CD4-positive, alpha-beta T cell treated with Interferon alpha-2 for 1 hour (primary cell): ENCODE data around the gene HOXA5.

Experiments
- DNase-seq, 2 donors: peaks; one replicate each; pipeline ENCODE4 v3.0.0-alpha.2; 2020 to 2022

The HOXA5 gene

GRCh38 chr7:27182285-27182841, 38.9 kb upstream of the HOXA5 start:
- no peak for DNase-seq

DNA sequence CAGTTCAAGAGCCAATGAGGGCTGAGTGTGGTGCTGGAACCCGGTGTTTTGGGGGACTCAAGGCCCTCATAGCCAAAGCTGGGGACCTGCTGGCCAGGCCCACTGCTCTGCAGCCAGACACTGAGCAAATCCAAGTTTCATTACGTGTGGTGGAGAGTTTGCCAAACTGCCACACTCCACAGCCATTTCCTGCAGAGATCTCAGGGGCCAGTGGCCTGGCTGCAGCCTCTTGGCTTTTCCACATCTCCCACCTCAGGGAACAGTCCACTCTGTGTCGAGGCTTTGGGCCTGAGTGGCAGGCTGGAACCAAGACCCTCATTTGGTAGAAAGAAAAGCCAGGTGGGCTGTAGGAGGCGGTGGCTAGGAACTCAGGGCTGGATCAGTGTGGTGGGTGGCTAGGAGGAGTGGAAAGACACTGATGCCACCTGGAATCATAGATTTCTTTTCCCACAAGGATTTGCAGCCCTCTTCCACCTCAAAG, 38.4 kb upstream of the HOXA5 start:
- DNase-seq = no peak

GRCh38 chr7:27180431-27181420, 37.2 kb upstream of the HOXA5 start:
- no peak for DNase-seq

DNA sequence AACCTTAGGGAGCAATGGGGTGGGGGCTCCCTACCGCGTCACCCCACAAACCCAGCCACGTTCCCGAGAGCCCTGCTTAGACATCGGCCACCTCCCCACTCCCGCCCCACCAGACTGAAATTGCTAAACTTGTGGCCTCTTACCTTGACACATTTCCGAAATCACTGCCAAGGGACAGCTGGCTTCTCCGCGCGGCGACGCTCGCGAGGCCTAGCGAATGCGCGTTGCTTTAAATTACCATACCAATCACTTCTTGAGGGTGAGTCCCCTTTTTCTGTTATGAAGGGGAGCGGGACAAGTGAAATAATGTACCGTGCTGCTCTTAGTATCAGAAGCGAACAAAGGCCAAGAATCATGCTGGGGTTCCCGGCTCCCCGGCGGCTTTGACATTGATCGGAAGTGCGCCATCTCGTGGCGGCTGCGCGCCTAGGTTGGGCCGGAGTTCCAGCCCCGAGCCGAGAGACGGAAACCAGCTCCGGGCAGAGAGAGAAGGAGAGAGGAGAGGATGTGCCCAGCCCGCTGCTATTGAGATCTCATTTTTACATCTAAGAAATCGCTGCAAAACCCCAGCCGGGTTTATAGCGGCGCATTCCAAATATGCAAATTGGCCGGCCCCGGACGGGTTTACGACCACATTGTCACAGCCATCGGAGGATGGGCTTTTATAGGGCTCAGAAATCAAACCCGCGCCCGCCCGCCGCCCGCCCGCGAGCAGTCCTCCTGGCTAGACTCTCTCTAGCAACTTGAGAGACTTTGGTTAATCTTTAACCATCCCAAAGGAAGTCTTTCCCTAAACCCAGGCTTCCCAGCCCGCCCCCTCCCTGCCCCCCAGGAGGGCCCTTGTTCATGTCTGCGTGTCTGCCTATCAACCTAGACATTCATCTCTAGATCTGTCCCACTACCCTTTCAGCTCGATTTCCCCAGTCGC, 36.3 kb upstream of the HOXA5 start:
- peak; percentile 52 to 65 for DNase-seq

GRCh38 chr7:27179030-27179429, 35.5 kb upstream of the HOXA5 start:
- DNase-seq = no peak

GRCh38 chr7:27178366-27178765, 34.9 kb upstream of the HOXA5 start:
- no peak for DNase-seq

GRCh38 chr7:27177795-27178320, 34.4 kb upstream of the HOXA5 start:
- no peak for DNase-seq

- DNase-seq = no peak
Measured at GRCh38 chr7:27176962-27177794, 33.7 kb upstream of the HOXA5 start.

DNA sequence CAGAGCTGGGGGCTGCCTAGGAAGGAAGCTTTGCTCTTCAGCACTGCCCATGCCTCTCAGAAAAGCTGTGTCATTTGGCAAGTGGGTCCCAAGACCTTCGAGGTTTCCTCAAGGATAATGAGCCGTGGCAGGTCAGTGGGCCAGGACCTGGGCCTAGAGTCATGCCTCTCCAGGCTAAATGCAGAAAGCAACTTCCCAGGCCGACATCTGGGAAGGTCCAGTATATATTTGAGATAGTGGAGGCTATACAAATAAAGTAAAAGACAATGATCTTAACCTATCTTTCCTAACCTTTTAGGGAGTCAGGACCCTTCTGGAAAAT, 33.0 kb upstream of the HOXA5 start:
- no peak for DNase-seq

- no peak for DNase-seq
Measured at GRCh38 chr7:27175626-27176523, 32.4 kb upstream of the HOXA5 start.

DNA sequence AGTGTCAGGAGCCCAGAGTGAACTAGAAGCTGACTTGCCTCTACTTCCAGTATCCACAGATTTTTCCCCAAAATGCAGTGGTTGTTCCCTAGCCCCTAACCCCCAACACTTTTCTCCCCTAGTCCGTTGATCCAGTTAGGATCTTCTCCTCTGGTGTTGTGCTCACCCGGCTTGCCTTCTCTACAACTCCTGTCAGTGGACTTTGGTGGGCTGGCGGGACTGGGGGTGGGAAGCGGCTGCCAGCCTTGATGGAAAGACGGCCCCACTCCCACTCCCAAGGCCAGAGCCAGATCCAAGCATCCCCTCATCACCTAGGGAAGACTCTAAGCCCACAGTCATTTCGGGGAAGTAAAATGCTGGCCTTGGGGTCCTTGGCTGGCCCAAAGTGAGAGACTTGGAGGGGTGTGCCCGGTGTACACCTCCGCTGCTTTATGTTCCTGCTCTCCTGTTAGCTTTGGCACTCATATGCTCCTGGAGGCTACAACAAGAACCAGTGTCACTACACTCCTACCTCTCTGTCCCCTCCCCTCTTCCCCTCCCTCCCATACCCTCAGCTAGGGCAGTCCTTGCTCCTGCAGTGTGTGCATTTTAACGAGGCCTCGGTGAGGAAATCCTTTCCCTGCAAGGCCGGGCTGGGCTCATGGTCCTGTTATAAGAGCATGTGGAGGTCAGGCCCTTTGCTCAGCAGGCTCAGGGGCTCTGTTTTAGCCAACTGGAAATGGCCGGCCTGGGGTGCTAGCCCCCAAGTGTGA, 31.6 kb upstream of the HOXA5 start:
- DNase-seq = no peak

DNA sequence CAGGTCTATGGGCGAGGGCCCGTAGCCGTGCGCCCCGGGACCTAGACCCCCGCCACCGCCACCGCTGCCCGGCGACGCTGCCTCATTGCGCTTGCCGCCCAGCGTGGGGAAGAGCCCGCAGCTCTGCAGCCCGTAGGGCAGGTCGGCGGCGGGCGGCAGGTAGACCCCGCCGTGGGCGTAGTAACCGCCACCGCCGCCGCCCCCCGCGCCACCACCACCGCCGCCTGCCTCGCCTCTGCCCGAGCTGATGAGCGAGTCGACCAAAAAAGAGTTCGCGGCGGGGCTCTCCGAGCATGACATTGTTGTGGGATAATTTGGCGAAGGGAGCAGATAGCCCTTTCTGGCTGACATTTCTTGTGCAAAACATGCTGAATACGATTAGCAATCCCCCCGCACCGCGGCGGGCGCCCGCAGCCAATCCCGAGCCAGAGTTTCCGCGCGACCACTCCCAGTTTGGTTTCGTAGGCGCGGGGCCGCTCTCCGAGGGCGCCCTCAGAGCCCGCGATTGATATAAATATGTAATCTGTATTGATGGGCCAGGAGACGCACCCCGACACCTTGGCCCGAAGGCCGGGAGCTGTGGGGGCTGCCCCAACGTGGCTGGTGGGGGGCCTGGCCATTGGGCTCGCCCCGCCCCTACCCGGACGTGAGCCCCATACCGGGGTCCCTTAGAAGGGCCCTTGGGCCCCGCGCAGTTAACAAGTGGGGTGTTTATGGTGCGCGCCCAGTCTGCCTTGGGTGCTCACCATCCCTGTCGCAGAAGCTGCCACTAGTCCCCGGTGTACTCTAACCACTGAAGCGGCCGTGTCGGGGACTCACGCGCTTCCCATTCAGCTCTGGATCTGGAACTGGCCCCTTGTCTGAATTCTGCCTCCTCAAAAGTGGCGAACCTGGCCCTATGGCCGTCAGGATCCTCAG, 30.7 kb upstream of the HOXA5 start, which contains the start of gene HOXA10:
Gene HOXA10 (minus strand): TSS at position 365 of the 918 bp plus-strand sequence. CDS start 14 bp downstream, at position 351.
- no peak for DNase-seq

DNA sequence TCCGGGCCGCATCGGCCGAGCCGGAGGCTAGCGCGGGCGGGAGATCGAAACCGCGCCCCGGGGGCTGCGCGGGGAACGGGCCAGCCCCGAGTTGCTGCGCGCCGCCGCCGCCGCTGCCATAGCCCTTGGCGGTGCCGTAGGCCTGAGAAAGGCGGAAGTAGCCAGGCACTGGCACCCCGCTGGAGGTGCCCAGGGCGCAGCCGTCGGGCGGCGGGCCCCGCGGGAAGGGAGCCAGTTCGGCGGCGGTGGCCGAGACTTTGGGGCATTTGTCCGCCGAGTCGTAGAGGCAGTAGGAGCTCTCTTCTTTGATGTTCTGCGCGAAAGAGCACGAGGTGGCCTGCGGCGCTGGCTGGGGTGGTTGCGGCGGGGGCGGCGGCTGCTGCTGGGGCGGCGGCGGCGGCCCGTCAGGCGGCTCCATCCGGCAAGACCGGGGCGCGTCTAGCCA, 30.1 kb upstream of the HOXA5 start:
- DNase-seq = peak in 1 of 2 donors; percentile 40

- DNase-seq = no peak
Measured at GRCh38 chr7:27172823-27173510, 29.5 kb upstream of the HOXA5 start.

- DNase-seq = no peak
Measured at GRCh38 chr7:27172315-27172774, 28.9 kb upstream of the HOXA5 start.

DNA sequence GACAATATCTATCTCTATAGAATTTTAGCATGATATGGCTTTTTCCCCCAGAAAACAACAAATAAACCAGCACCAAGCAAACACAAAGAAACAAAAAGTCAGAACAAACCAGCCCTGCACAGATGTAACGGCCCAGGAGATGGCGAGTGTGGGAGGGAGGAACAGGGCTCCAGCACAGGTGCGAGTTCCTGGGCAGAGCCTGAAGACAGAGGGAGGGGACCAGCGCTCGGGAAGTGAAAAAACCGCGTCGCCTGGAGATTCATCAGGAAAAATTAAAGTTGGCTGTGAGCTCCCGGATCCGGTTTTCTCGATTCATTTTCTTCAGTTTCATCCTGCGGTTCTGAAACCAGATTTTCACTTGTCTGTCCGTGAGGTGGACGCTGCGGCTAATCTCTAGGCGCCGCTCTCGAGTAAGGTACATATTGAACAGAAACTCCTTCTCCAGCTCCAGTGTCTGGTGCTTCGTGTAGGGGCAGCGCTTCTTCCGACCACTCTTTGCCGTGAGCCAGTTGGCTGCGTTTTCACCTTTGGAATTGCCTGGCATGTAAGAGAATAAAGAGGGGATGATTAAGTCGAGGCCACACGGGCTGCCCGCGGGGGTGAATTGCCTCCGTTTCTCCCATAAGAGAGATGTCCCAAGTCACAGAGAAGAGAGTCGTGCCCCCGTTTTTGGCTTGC, 28.3 kb upstream of the HOXA5 start:
- no peak for DNase-seq

- no peak for DNase-seq
Measured at GRCh38 chr7:27171325-27171636, 27.8 kb upstream of the HOXA5 start.
